Activated B cell treated with CpG ODN at 0.5 μM for 24 hours (primary cell): ENCODE data around the gene FBXO46. TPM values are rescaled to one million over a fixed set of nuclear protein-coding genes. Genes with fewer than 3 reads are reported as not detected.

ENCODE experiments used
- ATAC-seq: fragments of 200-7000 bp; cut with Tn5 transposase; one replicate; pipeline ENCODE4 v1.10.0; 2021; ENCODE audit warnings: low read depth, mild to moderate bottlenecking, moderate library complexity
- CTCF ChIA-PET: fragments of 350-600 bp; sonication (Branson Sonifier 250); formaldehyde crosslinking; loops from one replicate; lab custom pipeline; 2021; ENCODE audit warnings: antibody characterized with exemption; lab: Charles Lee
- POLR2A ChIA-PET: fragments of 350-600 bp; sonication (Branson Sonifier 250); formaldehyde crosslinking; loops from one replicate; lab custom pipeline; 2021; ENCODE audit warnings: antibody characterized with exemption; lab: Charles Lee
- DNase-seq: peaks from one replicate; pipeline ENCODE4 v3.0.0; 2022
- H3K27ac Mint-ChIP-seq: one replicate; pipeline ENCODE4 v1.8.0; 2020; ENCODE audit warnings: mixed read lengths
- H3K27me3 Mint-ChIP-seq: one replicate; pipeline ENCODE4 v1.8.0; 2021; ENCODE audit warnings: mixed read lengths
- H3K36me3 Mint-ChIP-seq: one replicate; pipeline ENCODE4 v1.8.0; 2021; ENCODE audit warnings: low read depth, mixed read lengths
- H3K4me1 Mint-ChIP-seq: one replicate; pipeline ENCODE4 v1.8.0; 2021; ENCODE audit warnings: mixed read lengths
- H3K4me3 Mint-ChIP-seq: one replicate; pipeline ENCODE4 v1.8.0; 2020; ENCODE audit warnings: mild to moderate bottlenecking, mixed read lengths
- H3K9me3 Mint-ChIP-seq: one replicate; pipeline ENCODE4 v1.8.0; 2020; ENCODE audit warnings: mixed read lengths
- intact Hi-C: fragments of 100-400 bp; cut with micrococcal nuclease; formaldehyde crosslinking; loops from one replicate; pipeline ENCODE4 v1.15.1; 2024
- total RNA-seq: library from RNA; stranded (reverse); gene quantifications from 2 replicates; pipeline ENCODE4 v1.2.3, GENCODE V29; 2022
- TF ChIP-seq, protein P1 (sequence below): fragments of 200-600 bp; IDR thresholded peaks from one replicate; pipeline ENCODE4 v1.8.0; 2022; ENCODE audit warnings: antibody characterized with exemption, mild to moderate bottlenecking

FBXO46 gene
- total RNA-seq, 1 donor from 2014 or later, result 44.0 TPM

DNA sequence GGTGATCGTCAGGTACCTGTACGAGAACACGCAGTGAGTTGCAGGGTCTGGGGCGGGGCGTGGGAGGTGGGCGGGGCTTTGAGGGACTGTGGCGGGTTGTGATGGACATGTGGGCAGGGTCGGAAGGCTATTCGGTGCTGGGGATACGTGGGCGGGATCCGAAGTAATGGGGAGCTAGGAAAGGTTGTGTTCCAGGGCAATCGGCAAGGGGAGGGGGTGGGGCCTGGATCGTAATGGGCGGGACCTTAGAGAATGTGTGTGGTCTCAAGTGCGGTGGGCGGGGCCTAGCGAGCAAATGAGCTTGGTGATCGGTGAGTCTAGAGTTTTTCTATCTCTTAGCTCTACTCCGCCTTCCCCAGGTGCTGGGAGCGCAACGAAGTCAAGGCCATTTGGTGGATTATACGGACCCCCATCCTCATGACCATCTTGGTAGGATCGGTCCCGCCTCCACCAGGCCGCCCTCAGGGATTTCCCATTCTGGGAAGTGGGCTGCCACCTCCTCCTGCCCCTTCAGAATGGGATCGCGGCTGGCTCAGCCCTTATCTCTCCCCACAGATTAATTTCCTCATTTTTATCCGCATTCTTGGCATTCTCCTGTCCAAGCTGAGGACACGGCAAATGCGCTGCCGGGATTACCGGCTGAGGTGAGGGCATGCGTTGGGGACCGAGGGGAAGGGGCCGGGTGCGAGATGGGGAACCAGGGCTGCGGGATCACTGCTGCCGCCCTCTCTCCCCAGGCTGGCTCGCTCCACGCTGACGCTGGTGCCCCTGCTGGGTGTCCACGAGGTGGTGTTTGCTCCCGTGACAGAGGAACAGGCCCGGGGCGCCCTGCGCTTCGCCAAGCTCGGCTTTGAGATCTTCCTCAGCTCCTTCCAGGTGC is 53.1 kb downstream of the FBXO46 start:
- intact Hi-C loops, result loop anchor here (1.0 to 2.0 kb wide), 2 partner anchors 8 to 15 kb away; partner anchors contain the start of gene QPCTL
- peaks cover 21% of the 10 kb centered on the region for H3K4me1 Mint-ChIP-seq
- ChIA-PET POLR2A (interaction anchor here (0.6 to 3.1 kb wide), 11 partner anchors 11 to 570 kb away, joined by 3 to 26 read pairs (median 4); partner anchors contain the start of genes EML2, QPCTL and SNRPD2), CTCF (interaction anchor here (1.2 to 2.4 kb wide), 3 partner anchors 9 to 35 kb away, joined by 5 to 6 read pairs (median 6); partner anchors contain the start of gene QPCTL)
- TF ChIP-seq, protein P1, sequence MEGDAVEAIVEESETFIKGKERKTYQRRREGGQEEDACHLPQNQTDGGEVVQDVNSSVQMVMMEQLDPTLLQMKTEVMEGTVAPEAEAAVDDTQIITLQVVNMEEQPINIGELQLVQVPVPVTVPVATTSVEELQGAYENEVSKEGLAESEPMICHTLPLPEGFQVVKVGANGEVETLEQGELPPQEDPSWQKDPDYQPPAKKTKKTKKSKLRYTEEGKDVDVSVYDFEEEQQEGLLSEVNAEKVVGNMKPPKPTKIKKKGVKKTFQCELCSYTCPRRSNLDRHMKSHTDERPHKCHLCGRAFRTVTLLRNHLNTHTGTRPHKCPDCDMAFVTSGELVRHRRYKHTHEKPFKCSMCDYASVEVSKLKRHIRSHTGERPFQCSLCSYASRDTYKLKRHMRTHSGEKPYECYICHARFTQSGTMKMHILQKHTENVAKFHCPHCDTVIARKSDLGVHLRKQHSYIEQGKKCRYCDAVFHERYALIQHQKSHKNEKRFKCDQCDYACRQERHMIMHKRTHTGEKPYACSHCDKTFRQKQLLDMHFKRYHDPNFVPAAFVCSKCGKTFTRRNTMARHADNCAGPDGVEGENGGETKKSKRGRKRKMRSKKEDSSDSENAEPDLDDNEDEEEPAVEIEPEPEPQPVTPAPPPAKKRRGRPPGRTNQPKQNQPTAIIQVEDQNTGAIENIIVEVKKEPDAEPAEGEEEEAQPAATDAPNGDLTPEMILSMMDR, result no peak
- H3K4me3 Mint-ChIP-seq, result peak overlapping the region; percentile 77
- H3K27ac Mint-ChIP-seq, result no peak overlapping the region
- no peaks in the 10 kb centered on the region for H3K9me3 Mint-ChIP-seq
- peaks cover 11% of the 10 kb centered on the region for H3K27me3 Mint-ChIP-seq
- H3K36me3 Mint-ChIP-seq, result no peaks in the 10 kb centered on the region
- DNase-seq, result peak; percentile 52
- ATAC-seq, result peak; percentile 35

GRCh38 chr19:45676851-45677263 is 53.8 kb downstream of the FBXO46 start:
- Mint-ChIP-seq H3K36me3 (no peaks in the 10 kb centered on the region), H3K27ac (no peak overlapping the region), H3K9me3 (no peaks in the 10 kb centered on the region), H3K4me3 (peak overlapping the region; percentile 58), H3K27me3 (peaks cover 11% of the 10 kb centered on the region), H3K4me1 (peaks cover 18% of the 10 kb centered on the region)
- TF ChIP-seq, protein P1, result no peak
- ChIA-PET CTCF (interaction anchor here (1.1 to 2.4 kb wide), 4 partner anchors 8 to 237 kb away, joined by 4 to 6 read pairs (median 6); partner anchors contain the start of gene QPCTL), POLR2A (interaction anchor here (0.6 to 3.1 kb wide), 12 partner anchors 11 to 569 kb away, joined by 3 to 26 read pairs (median 4); partner anchors contain the start of genes EML2, QPCTL and SNRPD2)
- ATAC-seq, result peak; percentile 15
- DNase-seq, result peak; percentile 26
- intact Hi-C loops, result loop anchor here (1.0 to 2.0 kb wide), 2 partner anchors 8 to 16 kb away; partner anchors contain the start of gene QPCTL

GRCh38 chr19:45674946-45675345 is 55.8 kb downstream of the FBXO46 start:
- no peak for DNase-seq
- ChIA-PET POLR2A (interaction anchor here (0.7 kb wide), 2 partner anchors 12 to 61 kb away, joined by 4 to 8 read pairs; no protein-coding TSS in a partner anchor), CTCF (no interaction called here)
- Mint-ChIP-seq H3K27me3 (peaks cover 23% of the 10 kb centered on the region), H3K9me3 (no peaks in the 10 kb centered on the region), H3K36me3 (no peaks in the 10 kb centered on the region), H3K4me1 (peaks cover 25% of the 10 kb centered on the region), H3K27ac (no peak overlapping the region), H3K4me3 (no peak overlapping the region)
- intact Hi-C loops, result no loop called here
- ATAC-seq, result no peak
- TF ChIP-seq, protein P1, result no peak

- intact Hi-C loops, result no loop called here
- H3K9me3 Mint-ChIP-seq, result no peaks in the 10 kb centered on the region
- peaks cover 27% of the 10 kb centered on the region for H3K27me3 Mint-ChIP-seq
Observed at GRCh38 chr19:45670670-45671453, 59.8 kb downstream of the FBXO46 start.

More at GRCh38 chr19:45670670-45671453, 59.8 kb downstream of the FBXO46 start:
- Mint-ChIP-seq H3K27ac (no peak overlapping the region), H3K36me3 (no peaks in the 10 kb centered on the region), H3K4me3 (peak overlapping the region; percentile 52), H3K4me1 (peaks cover 32% of the 10 kb centered on the region)
- ATAC-seq, result peak; percentile 61
- ChIA-PET POLR2A (interaction anchor here (0.6 to 3.6 kb wide), 5 partner anchors 22 to 59 kb away, joined by 3 to 11 read pairs (median 4); partner anchors contain the start of genes QPCTL and SNRPD2), CTCF (no interaction called here)
- peak; percentile 47 for DNase-seq
- TF ChIP-seq, protein P1, result no peak
